Gastrocnemius medialis (tissue), 4 donors: ENCODE data around the gene CASP9.

Experiments used
- POLR2A ChIP-seq, 2 donors: fragments of 450-650 bp; IDR thresholded peaks; one replicate each; pipeline ENCODE4 v1.6.1; 2017; ENCODE audit warnings: antibody characterized with exemption in 2 of 2, mild to moderate bottlenecking in 2 of 2, moderate library complexity in 2 of 2
- TF ChIP-seq, protein P1 (sequence below), 5 experiments: fragments of 450-650 bp in 3 of 5; fragments of 200-600 bp in 2 of 5; sonication (generic) in 2 of 5; IDR thresholded peaks in 4 of 5; conservative IDR thresholded peaks in 1 of 5; 1 replicate in 4 of 5; 2 replicates in 1 of 5; pipeline ENCODE4 v1.5.1; 2016 to 2019; ENCODE audit warnings: antibody characterized with exemption in 5 of 5, mild to moderate bottlenecking in 3 of 5, moderate library complexity in 3 of 5

DNA sequence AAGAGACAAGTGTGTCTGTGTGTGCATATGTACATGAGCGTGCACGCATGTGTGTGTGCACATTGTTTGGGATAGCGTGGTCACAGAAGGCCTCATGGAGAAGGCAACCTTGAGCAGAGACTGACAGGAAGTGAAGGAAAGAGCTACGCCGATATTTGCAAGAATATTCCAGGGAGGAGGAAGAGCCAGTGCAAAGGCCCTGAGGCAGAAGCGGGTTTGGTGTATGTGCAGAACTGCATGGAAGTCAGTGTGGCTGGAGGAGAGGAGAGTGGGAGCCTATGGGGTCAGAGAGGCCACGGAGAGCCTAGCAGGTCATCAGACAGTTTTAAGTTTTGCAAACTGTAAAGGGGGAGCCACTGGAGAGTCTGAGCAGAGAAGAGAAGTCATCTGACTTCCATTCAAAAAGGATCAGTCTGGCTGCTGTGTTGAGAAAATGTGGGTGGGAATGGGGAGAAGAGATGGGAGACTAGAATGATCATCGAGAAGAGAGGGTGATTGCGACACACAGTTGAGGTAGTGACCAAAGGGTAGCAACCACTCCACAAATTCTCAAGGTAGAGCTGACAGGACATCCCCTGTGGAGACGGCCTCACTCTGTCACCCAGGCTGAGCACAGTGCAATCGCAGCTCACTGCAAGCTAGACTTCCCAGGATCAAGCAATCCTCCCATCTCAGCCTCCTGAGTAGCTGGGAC lies 44.2 kb downstream of the CASP9 start:
- TF ChIP-seq, protein P1, sequence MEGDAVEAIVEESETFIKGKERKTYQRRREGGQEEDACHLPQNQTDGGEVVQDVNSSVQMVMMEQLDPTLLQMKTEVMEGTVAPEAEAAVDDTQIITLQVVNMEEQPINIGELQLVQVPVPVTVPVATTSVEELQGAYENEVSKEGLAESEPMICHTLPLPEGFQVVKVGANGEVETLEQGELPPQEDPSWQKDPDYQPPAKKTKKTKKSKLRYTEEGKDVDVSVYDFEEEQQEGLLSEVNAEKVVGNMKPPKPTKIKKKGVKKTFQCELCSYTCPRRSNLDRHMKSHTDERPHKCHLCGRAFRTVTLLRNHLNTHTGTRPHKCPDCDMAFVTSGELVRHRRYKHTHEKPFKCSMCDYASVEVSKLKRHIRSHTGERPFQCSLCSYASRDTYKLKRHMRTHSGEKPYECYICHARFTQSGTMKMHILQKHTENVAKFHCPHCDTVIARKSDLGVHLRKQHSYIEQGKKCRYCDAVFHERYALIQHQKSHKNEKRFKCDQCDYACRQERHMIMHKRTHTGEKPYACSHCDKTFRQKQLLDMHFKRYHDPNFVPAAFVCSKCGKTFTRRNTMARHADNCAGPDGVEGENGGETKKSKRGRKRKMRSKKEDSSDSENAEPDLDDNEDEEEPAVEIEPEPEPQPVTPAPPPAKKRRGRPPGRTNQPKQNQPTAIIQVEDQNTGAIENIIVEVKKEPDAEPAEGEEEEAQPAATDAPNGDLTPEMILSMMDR (IDR thresholded peaks at IDR 0.05 in 4 of 5, conservative IDR thresholded peaks at IDR 0.05 in 1 of 5) = no peak
- no peak for TF ChIP-seq POLR2A (IDR thresholded peaks at IDR 0.05)
